Prostate gland (tissue), 2 donors: ENCODE results near the gene ZNF512B. TPM values are rescaled to one million over a fixed set of nuclear protein-coding genes. Genes with fewer than 3 reads are reported as not detected.

Experiments
- DNase-seq: peaks from one replicate; pipeline ENCODE4 v3.0.0-alpha.2; 2019; ENCODE audit warnings: low spot score
- H3K27ac ChIP-seq, 2 donors: fragments of 200-600 bp; sonication (generic); 2 replicates each; pipeline ENCODE4 v1.5.1; 2017 to 2019
- H3K27me3 ChIP-seq: fragments of 200-600 bp; sonication (generic); replicated peaks from 2 replicates; pipeline ENCODE4 v1.5.1; 2019; ENCODE audit not compliant: insufficient read depth
- H3K36me3 ChIP-seq, 2 donors: fragments of 200-600 bp; sonication (generic); 1 replicate in 1 of 2; 2 replicates in 1 of 2; pipeline versions ENCODE4 v1.5.1 to v1.8.1; 2017 to 2019
- H3K4me1 ChIP-seq: fragments of 200-600 bp; sonication (generic); replicated peaks from 2 replicates; pipeline ENCODE4 v1.5.1; 2019
- H3K4me3 ChIP-seq, 2 donors: fragments of 200-600 bp; sonication (generic); 2 replicates each; pipeline ENCODE4 v1.5.1; 2017 to 2019
- H3K9me3 ChIP-seq: fragments of 200-600 bp; sonication (generic); 2 replicates; pipeline ENCODE4 v1.5.1; 2017
- POLR2A ChIP-seq: fragments of 450-650 bp; IDR thresholded peaks from one replicate; pipeline ENCODE4 v1.6.1; 2016; ENCODE audit warnings: antibody characterized with exemption, mild to moderate bottlenecking
- POLR2AphosphoS5 ChIP-seq: sonication (generic); formaldehyde crosslinking; IDR thresholded peaks from one replicate; pipeline ENCODE4 v1.6.1; 2017; ENCODE audit warnings: antibody characterized with exemption
- WGBS: methylation state at CpG from one replicate; pipeline ENCODE4 v1.1.5; 2018; 5-methylcytosine and 5-hydroxymethylcytosine counted together
- intact Hi-C: fragments of 100-400 bp; cut with DNase I; formaldehyde crosslinking; loops from one replicate; pipeline ENCODE4 v1.14.2; 2022
- total RNA-seq, 2 donors: library from RNA; depleted of rRNA; stranded (reverse); fragments of >200 nt; gene quantifications; one replicate each; pipeline ENCODE4 v1.1.0, GENCODE V29; 2016
- TF ChIP-seq, protein P1 (sequence below), 4 experiments: fragments of 200-600 bp in 2 of 4; fragments of 450-650 bp in 2 of 4; sonication (generic) in 2 of 4; IDR thresholded peaks; 1 replicate in 3 of 4; 2 replicates in 1 of 4; pipeline ENCODE4 v1.5.1; 2016 to 2019; ENCODE audit warnings: antibody characterized with exemption in 4 of 4, mild to moderate bottlenecking in 2 of 4, moderate library complexity in 2 of 4

The ZNF512B gene
- total RNA-seq, 2 donors from 2014 or later, result 12.2 to 24.6 TPM

DNA sequence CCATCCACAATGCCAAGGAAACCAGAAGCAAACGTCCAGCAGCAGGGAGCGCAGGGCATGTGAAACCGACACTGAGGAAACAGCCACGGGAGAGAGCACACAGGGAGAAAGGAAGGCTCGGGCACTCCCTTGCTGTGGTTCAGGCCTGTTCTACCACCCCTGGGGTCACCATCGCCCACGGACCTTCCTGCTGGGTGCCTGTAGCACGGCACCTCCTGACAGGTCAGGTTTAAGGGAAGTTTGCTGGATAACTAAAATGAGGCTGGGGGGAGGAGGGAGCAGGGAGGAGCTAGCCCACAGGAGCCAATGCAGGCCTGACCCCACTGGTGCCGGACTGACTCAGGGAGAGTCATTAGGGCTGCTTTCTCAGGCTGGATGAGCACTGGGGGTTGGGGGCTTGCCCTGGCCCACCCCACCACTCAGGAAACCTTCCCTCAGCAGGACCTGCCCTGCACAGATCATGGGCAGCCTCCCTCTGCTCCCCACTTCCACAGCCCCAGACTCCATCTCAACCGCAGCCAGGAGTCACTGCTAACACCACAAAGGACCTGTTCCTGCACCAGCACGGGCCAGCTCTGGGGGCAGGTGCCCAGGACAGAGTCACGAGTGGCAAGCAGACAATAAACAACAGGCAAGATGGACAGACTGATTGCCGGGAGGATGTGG lies 15.8 kb downstream of the ZNF512B start:
- no peak for TF ChIP-seq POLR2A
- no peak for TF ChIP-seq POLR2AphosphoS5
- TF ChIP-seq, protein P1, sequence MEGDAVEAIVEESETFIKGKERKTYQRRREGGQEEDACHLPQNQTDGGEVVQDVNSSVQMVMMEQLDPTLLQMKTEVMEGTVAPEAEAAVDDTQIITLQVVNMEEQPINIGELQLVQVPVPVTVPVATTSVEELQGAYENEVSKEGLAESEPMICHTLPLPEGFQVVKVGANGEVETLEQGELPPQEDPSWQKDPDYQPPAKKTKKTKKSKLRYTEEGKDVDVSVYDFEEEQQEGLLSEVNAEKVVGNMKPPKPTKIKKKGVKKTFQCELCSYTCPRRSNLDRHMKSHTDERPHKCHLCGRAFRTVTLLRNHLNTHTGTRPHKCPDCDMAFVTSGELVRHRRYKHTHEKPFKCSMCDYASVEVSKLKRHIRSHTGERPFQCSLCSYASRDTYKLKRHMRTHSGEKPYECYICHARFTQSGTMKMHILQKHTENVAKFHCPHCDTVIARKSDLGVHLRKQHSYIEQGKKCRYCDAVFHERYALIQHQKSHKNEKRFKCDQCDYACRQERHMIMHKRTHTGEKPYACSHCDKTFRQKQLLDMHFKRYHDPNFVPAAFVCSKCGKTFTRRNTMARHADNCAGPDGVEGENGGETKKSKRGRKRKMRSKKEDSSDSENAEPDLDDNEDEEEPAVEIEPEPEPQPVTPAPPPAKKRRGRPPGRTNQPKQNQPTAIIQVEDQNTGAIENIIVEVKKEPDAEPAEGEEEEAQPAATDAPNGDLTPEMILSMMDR (IDR thresholded peaks at IDR 0.05), result no peak
- H3K36me3 ChIP-seq, result peaks cover 0 to under 1% of the 10 kb centered on the region in 2 donors
- no peak for DNase-seq
- no peaks in the 10 kb centered on the region for H3K27me3 ChIP-seq
- H3K4me3 ChIP-seq, result no peak overlapping the region
- H3K9me3 ChIP-seq, result no peaks in the 10 kb centered on the region
- intact Hi-C loops, result no loop called here
- peaks cover 48% of the 10 kb centered on the region for H3K4me1 ChIP-seq
- 57% methylated on average over 13 of the region's 13 CpGs for WGBS
- H3K27ac ChIP-seq, result no peak overlapping the region

DNA sequence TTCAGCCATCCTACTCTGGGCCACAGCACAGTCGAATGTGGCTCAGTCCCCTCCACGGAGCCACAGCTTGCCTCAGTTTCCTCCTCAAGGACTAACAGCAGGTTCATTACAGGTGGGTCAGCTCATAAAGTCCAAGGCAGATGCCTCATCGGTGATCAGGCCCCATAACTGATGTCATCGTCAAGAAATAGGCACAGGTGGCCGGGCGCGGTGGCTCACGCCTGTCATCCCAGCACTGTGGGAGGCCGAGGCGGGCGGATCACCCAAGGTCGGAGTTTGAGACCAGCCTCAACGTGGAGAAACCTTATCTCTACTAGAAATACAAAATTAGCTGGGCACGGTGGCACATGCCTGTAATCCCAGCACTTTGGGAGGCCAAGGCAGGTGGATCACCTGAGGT lies 17.0 kb downstream of the ZNF512B start:
- H3K9me3 ChIP-seq, result no peaks in the 10 kb centered on the region
- no peak overlapping the region for H3K4me3 ChIP-seq
- H3K36me3 ChIP-seq, result no peaks in the 10 kb centered on the region
- H3K4me1 ChIP-seq, result peaks cover 56% of the 10 kb centered on the region
- 85% methylated on average over 14 of the region's 14 CpGs for WGBS
- TF ChIP-seq POLR2AphosphoS5 (no peak), POLR2A (no peak)
- TF ChIP-seq, protein P1 (IDR thresholded peaks at IDR 0.05), result no peak
- no peaks in the 10 kb centered on the region for H3K27me3 ChIP-seq
- intact Hi-C loops, result no loop called here
- peak overlapping the region; percentile 87 to 90 for H3K27ac ChIP-seq
- DNase-seq, result no peak

DNA sequence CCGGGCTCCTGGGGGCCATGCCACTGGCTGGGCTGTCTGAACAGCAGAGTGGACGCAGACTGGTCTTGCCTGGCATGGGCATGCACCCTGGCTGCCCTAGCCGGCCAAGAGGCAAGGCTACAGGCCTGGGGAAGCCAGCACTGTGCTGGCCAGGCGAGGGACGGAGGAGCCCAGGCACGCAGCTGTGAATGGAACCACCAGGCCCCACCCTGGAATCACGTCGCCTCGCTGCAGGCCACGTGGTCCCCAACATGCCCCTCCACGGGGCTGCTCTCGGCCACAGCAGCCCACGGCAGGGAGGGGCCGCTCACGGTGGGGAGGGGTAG lies 17.6 kb downstream of the ZNF512B start:
- WGBS, result 62% methylated on average over 15 of the region's 15 CpGs
- intact Hi-C loops, result no loop called here

DNA sequence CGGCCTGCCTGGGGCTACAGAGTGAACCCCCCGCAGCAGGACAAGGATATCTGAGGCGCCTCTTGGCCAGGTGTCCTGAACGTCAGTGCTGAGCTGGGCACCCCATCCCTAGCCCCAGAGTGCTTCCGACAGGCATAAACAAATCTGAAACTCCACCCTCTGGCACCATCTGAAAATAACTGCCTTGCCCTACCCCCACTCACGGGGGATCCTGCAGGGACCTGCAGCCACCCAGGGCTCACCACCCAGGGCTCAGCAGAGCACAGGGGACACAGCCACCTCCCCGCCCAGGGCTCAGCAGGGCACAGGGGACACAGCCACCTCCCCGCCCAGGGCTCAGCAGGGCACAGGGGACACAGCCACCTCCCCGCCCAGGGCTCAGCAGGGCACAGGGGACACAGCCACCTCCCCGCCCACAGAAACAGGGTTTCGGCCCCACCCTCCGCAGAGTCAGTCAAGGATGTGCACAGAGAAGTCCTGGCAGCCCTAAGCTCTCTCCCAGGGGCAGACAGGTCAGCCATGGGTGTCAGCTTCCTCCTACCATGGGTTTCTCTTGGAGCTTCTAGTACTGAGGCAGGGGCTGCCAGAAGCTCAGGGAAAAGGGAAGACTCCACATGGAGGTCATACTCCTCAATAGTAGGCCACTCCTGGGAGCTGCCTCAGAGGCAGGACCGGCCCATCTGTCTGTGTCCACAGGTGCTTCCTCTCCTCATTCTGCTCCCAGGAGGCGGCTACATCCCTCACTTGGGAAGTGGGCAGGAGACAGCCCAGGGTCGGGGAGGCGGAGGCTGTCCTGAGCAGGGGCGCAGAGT lies 18.1 kb downstream of the ZNF512B start:
- peak; percentile 51 for DNase-seq
- H3K4me1 ChIP-seq, result peaks cover 56% of the 10 kb centered on the region
- H3K27me3 ChIP-seq, result no peaks in the 10 kb centered on the region
- no peaks in the 10 kb centered on the region for H3K36me3 ChIP-seq
- TF ChIP-seq POLR2A (peak; percentile 15), POLR2AphosphoS5 (peak; percentile 57)
- TF ChIP-seq, protein P1 (IDR thresholded peaks at IDR 0.05), result no peak
- 45% methylated on average over 17 of the region's 17 CpGs for WGBS
- intact Hi-C loops, result no loop called here
- H3K27ac ChIP-seq, result peak overlapping the region; percentile 87 to 90
- no peaks in the 10 kb centered on the region for H3K9me3 ChIP-seq
- H3K4me3 ChIP-seq, result no peak overlapping the region

More for the DNA sequence above, 17.6 kb downstream of the ZNF512B start:
- Histone ChIP-seq H3K4me3 (no peak overlapping the region), H3K27me3 (no peaks in the 10 kb centered on the region), H3K27ac (peak overlapping the region; percentile 87 to 90), H3K9me3 (no peaks in the 10 kb centered on the region), H3K36me3 (no peaks in the 10 kb centered on the region), H3K4me1 (peaks cover 57% of the 10 kb centered on the region)
- TF ChIP-seq, protein P1 (IDR thresholded peaks at IDR 0.05), result no peak
- TF ChIP-seq POLR2AphosphoS5 (no peak), POLR2A (no peak)
- no peak for DNase-seq
